Pancreas (tissue), 10 donors: Measurements from ENCODE around the gene CCDC85C. TPM values are rescaled to one million over a fixed set of nuclear protein-coding genes. Genes with fewer than 3 reads are reported as not detected.

Experiments
- ATAC-seq, 4 donors: fragments of 200-7000 bp; cut with Tn5 transposase; one replicate each; pipeline versions ENCODE4 v1.8.0 to v1.9.1; 2020; ENCODE audit warnings: mild to moderate bottlenecking in 4 of 4, moderate library complexity in 4 of 4
- DNase-seq, 6 donors: peaks; one replicate each; pipeline ENCODE4 v3.0.0-alpha.2; 2020
- FAIRE-seq: peaks from 2 replicates; lab custom pipeline; 2012; peaks lifted over from hg19 to GRCh38; lab: Jason Lieb, UNC
- H3K27ac ChIP-seq, 4 donors: fragments of 200-600 bp; sonication (generic); 1 replicate in 3 of 4; 2 replicates in 1 of 4; pipeline versions ENCODE4 v1.5.0 to v1.8.0; 2020
- H3K27me3 ChIP-seq, 4 donors: fragments of 200-600 bp; one replicate each; pipeline ENCODE4 v1.8.0; 2021
- H3K36me3 ChIP-seq, 3 donors: fragments of 200-600 bp; sonication (generic) in 1 of 3; one replicate each; pipeline versions ENCODE4 v1.5.0 to v1.8.0; 2020 to 2021
- H3K4me1 ChIP-seq, 3 donors: fragments of 200-600 bp; one replicate each; pipeline ENCODE4 v1.8.0; 2021
- H3K4me3 ChIP-seq, 4 donors: fragments of 200-600 bp; sonication (generic) in 2 of 4; one replicate each; pipeline versions ENCODE4 v1.5.0 to v1.8.0; 2020 to 2021
- H3K9me3 ChIP-seq, 4 donors: fragments of 200-600 bp; one replicate each; pipeline ENCODE4 v1.8.0; 2021
- CTCF ChIP-seq, 4 donors: fragments of 200-600 bp; sonication (generic) in 3 of 4; IDR thresholded peaks; one replicate each; pipeline versions ENCODE4 v1.5.0 to v1.8.0; 2021; ENCODE audit warnings: antibody characterized with exemption in 4 of 4
- WGBS, 2 donors: extraction: QIAGEN DNeasy Blood & Tissue Kit; methylation state at CpG; one replicate each; pipeline ENCODE4 v1.1.7; 2013; 5-methylcytosine and 5-hydroxymethylcytosine counted together
- intact Hi-C, 3 donors: fragments of 100-400 bp; cut with DNase I; formaldehyde crosslinking; loops; one replicate each; pipeline versions ENCODE4 v1.11.1 to v1.14.2; 2022
- polyA plus RNA-seq, 2 donors: library from polyadenylated mRNA; stranded (reverse); fragments of 200-250 nt; gene quantifications; one replicate each; pipeline ENCODE4 v1.2.3, GENCODE V29; 2013
- total RNA-seq, 6 donors: library from RNA; stranded (reverse); fragmentation: NEBNext Ultra II Directional in 4 of 6; extraction: Animal tissue kit (Norgen Biotek cat#: 25700) in 4 of 6; gene quantifications; one replicate each; pipeline versions ENCODE4 v1.2.1 to v1.2.4, GENCODE V29; 2021 to 2023
- donor health status: healthy with polysubstance abuse.
- donor health status: DM: no; HTN: no; CAD: no; lungs with moderate emphysema.
- donor health status: DM: no; HTN: no; CAD: no.
- donor health status: control.
- donor health status: control.
- donor health status: Bipolar disorder and iron deficiency.
- donor health status: DM: yes; HTN: yes; CAD: no.
- donor health status: DM: no; HTN: no; CAD: no.
- donor health status: DM: no; HTN: no; CAD: no.
- donor health status: DM: yes; HTN: yes; CAD: no.

The CCDC85C gene
- total and polyA plus RNA-seq, 8 donors = 9.5 to 22.2 (median 17.6) TPM

- DNase-seq = peak in 2 of 6 donors; percentile 39 to 65
- H3K4me3 ChIP-seq = no peak overlapping the region
- WGBS, 2 donors = 54 to 62% methylated on average over 5 of the region's 5 CpGs
- peak overlapping the region; percentile 44 to 76 (median 60) for H3K27ac ChIP-seq
- intact Hi-C loops = no loop called here
- peaks cover 72 to 79% (median 74%) of the 10 kb centered on the region in 3 donors for H3K4me1 ChIP-seq
- no peaks in the 10 kb centered on the region for H3K36me3 ChIP-seq
- TF ChIP-seq CTCF (IDR thresholded peaks at IDR 0.05) = no peak
- ATAC-seq = no peak
- H3K9me3 ChIP-seq = no peaks in the 10 kb centered on the region
- H3K27me3 ChIP-seq = no peaks in the 10 kb centered on the region
- no peak for FAIRE-seq
Measured at GRCh38 chr14:99576304-99576703, 27.7 kb downstream of the CCDC85C start.

GRCh38 chr14:99575043-99576023 is 28.7 kb downstream of the CCDC85C start:
- DNase-seq (peak in 5 of 6 donors; percentile 68 to 88 (median 77)), FAIRE-seq (no peak), ATAC-seq (peak; percentile 16 to 43 (median 30))
- Histone ChIP-seq H3K4me3 (no peak overlapping the region), H3K36me3 (no peaks in the 10 kb centered on the region), H3K4me1 (peaks cover 81 to 82% (median 81%) of the 10 kb centered on the region in 3 donors), H3K27ac (peak overlapping the region; percentile 44 to 76 (median 60)), H3K9me3 (no peaks in the 10 kb centered on the region), H3K27me3 (no peaks in the 10 kb centered on the region)
- WGBS, 2 donors = 56 to 66% methylated on average over 22 of the region's 22 CpGs
- intact Hi-C loops = no loop called here
- no peak for TF ChIP-seq CTCF (IDR thresholded peaks at IDR 0.05)

GRCh38 chr14:99574099-99574880 is 29.7 kb downstream of the CCDC85C start:
- 24 to 33% methylated on average over 11 of the region's 11 CpGs for WGBS, 2 donors
- Histone ChIP-seq H3K36me3 (no peaks in the 10 kb centered on the region), H3K27me3 (no peaks in the 10 kb centered on the region), H3K9me3 (no peaks in the 10 kb centered on the region), H3K4me1 (peaks cover 77 to 82% (median 79%) of the 10 kb centered on the region in 3 donors), H3K4me3 (no peak overlapping the region), H3K27ac (peak overlapping the region; percentile 44 to 76 (median 60))
- FAIRE-seq (no peak), DNase-seq (peak in 5 of 6 donors; percentile 80 to 90 (median 81)), ATAC-seq (peak; percentile 44 to 68 (median 54))
- intact Hi-C loops = no loop called here
- no peak for TF ChIP-seq CTCF (IDR thresholded peaks at IDR 0.05)

GRCh38 chr14:99573436-99574098 is 30.4 kb downstream of the CCDC85C start:
- Histone ChIP-seq H3K4me3 (no peak overlapping the region), H3K36me3 (no peaks in the 10 kb centered on the region), H3K27me3 (no peaks in the 10 kb centered on the region), H3K4me1 (peaks cover 74 to 84% (median 74%) of the 10 kb centered on the region in 3 donors), H3K9me3 (no peaks in the 10 kb centered on the region), H3K27ac (peak overlapping the region; percentile 44 to 76 (median 60))
- FAIRE-seq = no peak
- ATAC-seq = no peak
- intact Hi-C loops = no loop called here
- peak in 1 of 6 donors; percentile 71 for DNase-seq
- TF ChIP-seq CTCF (IDR thresholded peaks at IDR 0.05) = no peak
- 66 to 69% methylated on average over 14 to 15 of the region's 15 CpGs for WGBS, 2 donors
